T-helper 1 cell treated with Interleukin-12 subunit alpha and Interleukin-12 subunit beta and Interleukin-4 antibody, amounts not matched to agents 30 ng/mL and 1 ng/mL, for 36 hours (primary cell): Measurements from ENCODE around the gene NRCAM. TPM values are rescaled to one million over a fixed set of nuclear protein-coding genes. Genes with fewer than 3 reads are reported as not detected.

Experiments used
- intact Hi-C: fragments of 100-400 bp; cut with micrococcal nuclease; formaldehyde crosslinking; loops from one replicate; pipeline ENCODE4 v1.15.1; 2024
- total RNA-seq: library from RNA; stranded (reverse); gene quantifications from 2 replicates; pipeline ENCODE4 v1.2.3, GENCODE V29; 2022

The NRCAM gene
- total RNA-seq, 1 donor from 2014 or later: 0.12 TPM

GRCh38 chr7:108165723-108166122, 290.5 kb downstream of the NRCAM start:
- intact Hi-C loops: no loop called here

DNA sequence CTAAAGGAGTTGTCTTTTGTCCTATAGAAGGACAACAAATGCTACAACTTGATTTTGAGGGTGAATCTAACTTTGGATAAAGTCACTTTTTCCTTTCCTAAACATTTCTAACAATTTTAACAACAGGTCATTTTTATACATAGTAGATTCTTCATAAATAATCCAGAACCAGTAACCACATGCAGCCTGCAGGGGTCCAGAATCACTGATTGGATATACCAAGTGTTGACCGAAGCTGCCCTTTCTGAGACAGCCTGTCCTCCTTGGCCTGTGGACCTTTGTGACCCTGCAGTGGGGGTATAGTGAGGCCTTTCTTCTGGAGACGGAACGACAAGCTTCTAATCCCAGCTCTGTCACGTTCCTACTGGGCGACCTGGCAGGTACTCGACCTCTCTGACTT, 291.3 kb downstream of the NRCAM start:
- intact Hi-C loops: no loop called here

- intact Hi-C loops: no loop called here
These were observed 291.9 kb downstream of the NRCAM start for GRCh38 chr7:108164342-108164741.

DNA sequence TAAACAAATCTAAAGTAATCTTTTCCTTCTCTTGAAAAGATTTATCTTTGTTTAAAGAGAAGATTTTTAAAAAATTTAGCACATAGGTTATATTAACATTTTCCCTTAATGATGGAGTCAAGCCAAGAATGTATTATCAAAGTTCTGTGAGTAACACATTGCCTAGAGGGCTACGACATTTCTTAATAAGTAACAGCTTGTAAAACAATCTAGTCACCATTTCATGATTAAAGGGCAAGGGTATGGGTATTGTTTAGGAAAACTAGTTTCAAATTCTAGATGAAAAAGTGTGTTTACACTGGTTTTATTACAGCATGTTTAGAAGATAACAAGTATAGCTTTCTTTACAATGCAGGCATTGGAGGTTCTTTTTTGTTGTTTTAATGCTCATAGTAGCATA, 297.5 kb downstream of the NRCAM start:
- intact Hi-C loops: no loop called here

DNA sequence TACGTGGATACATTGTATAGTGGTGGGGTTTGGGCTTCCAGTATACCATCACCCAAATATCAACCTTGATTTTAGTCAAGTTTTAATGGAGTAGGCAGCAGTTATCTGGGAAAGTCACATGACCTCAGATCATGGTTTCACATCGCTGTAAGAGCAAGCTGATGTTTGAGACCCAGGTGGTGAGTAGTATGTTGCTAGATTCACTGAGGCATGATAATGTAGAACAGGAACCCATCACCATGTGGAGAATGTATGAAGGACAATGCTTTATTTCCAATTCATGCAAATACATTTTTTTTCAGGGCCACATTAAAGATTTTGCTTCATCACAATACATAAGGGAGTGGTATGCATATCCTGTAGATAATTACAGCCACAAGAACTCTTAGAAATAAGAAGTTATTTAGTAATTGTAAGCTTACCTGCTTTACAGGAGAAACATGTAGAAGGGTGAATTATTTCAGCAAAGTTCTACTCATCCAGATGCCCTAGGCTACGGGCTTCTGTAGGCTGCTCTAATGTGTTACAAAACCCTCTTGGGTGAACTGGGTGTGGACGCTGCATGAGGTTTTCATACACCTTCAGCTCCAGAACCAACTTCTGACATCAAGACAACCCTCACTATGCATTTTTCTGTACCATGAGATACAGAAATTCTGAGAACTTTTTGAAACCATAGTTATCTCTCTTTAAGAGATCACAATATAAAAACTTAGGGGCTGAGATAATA, 298.5 kb downstream of the NRCAM start:
- intact Hi-C loops: no loop called here

- intact Hi-C loops: no loop called here
These were observed 299.2 kb downstream of the NRCAM start for GRCh38 chr7:108156897-108157605.

GRCh38 chr7:108152198-108152597, 304.0 kb downstream of the NRCAM start:
- intact Hi-C loops: no loop called here

DNA sequence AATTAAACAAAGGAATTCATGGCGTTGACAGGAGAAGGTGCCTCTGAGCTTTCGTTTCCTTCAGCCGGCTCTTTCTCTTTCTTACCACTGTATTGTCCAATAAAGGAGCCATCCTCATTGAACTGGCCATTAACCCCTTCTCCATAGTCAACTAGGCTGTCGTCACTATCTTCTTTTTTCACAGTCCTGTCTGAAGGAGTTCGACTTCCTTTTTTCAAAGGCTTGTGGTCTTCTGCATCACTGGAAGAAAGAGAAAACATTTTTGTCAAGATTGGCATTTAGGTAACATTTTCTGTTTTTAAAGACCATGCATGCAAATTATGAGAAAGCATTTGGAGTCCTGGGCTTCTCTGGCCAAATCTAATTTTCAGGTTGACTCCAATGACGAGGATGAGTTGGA, 306.3 kb downstream of the NRCAM start:
- intact Hi-C loops: loop anchor here (5.0 to 10.0 kb wide), 2 partner anchors 225 to 1003 kb away; no protein-coding TSS in a partner anchor

DNA sequence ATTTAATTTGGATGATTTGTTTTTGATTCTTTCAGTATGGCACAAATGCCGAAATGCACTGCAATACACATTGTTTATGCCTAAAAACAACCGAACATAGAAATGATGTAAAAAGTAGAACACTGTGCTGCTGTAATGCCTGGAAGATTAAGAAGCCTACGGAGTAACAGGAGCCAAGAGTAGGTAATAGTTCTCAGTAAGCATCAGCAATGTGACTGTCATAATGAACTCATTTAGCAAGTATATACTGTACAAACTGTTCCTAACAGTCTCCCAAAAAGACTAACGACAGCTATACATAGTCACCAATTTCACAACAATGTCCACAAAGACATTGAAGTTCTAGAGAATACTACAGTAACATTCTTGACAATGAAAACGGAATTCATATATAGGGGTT, 307.1 kb downstream of the NRCAM start:
- intact Hi-C loops: loop anchor here (5.0 to 10.0 kb wide), 2 partner anchors 224 to 1002 kb away; no protein-coding TSS in a partner anchor

DNA sequence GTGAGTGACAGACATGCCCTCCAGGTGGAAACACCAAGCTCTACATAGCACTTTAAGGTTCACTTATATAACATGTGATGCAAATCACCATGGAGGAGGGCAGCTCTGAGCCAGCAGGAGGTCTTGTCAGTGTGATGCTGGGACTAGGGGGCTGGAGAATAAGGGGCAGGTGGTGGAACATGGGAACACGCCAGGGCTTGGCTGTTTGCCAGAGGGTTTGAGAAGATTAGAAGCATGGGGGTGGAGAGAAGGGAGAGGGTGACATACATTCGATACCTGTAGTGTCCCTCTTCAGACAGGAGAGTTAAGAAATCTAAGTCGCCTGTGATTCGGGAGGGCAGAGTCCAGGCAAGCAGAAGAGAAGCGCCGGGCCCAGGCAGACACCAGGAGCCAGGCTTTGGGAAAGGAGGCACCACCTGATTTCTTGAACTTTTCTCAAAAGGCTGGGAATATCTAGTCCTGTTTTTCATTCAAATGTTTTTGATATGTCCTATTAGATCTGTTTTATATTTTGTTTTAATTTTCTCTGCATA, 309.1 kb downstream of the NRCAM start:
- intact Hi-C loops: loop anchor here (2.0 to 10.0 kb wide), 3 partner anchors 222 to 1000 kb away; no protein-coding TSS in a partner anchor

DNA sequence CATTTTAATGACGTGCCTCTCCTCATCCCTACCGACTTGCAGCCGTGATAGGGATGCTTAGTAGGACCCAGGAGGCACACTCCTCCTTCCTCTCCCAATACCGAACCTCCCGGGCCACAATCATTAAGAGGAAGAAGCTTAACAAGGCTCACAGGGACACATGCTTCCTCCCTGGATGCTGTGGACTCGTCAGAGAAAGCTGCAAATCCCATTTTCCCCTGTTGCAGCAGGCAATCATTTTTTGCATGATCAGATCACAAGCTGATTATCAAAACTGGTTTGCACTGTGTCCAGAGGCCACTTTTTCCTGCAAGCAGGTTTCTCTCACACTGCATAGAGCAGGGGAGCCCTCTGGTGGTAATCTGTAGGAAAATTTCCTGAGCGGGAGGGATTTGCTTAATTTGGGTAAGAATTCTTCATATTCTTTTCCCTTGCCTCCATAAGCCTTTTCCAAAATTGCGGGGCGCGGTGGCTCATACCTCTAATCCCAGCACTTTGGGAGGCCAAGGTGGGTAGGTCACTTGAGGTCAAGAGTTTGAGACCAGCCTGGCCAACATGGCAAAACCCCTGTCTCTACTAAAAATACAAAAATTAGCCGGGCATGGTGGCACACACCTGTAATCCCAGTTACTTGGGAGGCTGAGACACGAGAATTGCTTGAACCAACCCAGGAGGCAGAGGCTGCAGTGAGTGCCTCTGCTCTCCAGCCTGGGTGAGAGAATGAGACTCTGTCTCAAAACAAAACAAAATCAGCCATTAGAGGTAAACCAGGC, 310.0 kb downstream of the NRCAM start:
- intact Hi-C loops: loop anchor here (1.0 to 10.0 kb wide), 8 partner anchors 32 to 999 kb away; partner anchors contain the start of gene DLD

- intact Hi-C loops: loop anchor here (5.0 to 10.0 kb wide), 2 partner anchors 221 to 998 kb away; no protein-coding TSS in a partner anchor
These were observed 310.8 kb downstream of the NRCAM start for GRCh38 chr7:108145401-108145800.

- intact Hi-C loops: loop anchor here (5.0 to 10.0 kb wide), 2 partner anchors 220 to 998 kb away; no protein-coding TSS in a partner anchor
These were observed 311.3 kb downstream of the NRCAM start for GRCh38 chr7:108144931-108145330.

GRCh38 chr7:108143658-108144420, 312.4 kb downstream of the NRCAM start:
- intact Hi-C loops: loop anchor here (10.0 kb wide), 1 partner anchor 219 kb away; no protein-coding TSS in a partner anchor

GRCh38 chr7:108142675-108143259, 313.5 kb downstream of the NRCAM start:
- intact Hi-C loops: loop anchor here (10.0 kb wide), 1 partner anchor 218 kb away; no protein-coding TSS in a partner anchor

DNA sequence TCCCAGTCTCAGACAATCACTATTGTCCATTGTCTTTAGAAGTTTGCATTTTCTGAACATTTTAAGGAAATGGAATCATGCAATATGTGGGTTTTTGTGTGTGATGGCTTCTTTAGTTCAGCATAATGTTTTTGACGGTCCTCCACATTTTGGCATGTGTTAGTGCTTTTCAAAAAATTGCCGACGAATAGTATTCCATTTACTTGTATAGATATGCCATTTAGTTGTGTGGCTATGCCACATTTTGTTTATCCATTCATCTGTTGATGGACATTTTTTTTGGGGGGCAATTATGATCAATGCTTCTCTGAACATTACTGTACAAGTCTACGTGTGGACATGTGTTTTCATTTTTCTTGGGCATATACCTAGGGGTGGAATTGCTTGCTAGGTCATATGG, 314.1 kb downstream of the NRCAM start:
- intact Hi-C loops: loop anchor here (10.0 kb wide), 1 partner anchor 217 kb away; no protein-coding TSS in a partner anchor

DNA sequence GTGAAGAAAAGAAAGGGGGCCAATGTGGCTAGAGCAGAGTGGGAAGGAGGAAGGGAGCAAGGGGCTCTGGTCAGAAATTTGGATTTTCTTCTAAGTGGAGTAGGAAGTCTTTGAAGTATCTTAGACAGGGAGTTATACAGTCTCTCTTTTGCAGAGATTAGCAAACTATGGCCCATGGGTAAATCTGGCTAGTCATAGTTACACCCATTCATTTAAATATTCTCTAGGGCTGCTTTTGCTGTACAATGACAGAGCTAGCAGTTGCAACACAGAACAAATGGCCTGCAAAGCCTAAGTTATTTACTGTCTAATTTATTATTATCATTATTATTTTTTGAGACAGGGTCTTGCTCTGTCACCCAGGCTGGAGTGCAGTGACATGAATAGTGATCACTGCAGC, 315.6 kb downstream of the NRCAM start:
- intact Hi-C loops: loop anchor here (10.0 kb wide), 1 partner anchor 216 kb away; no protein-coding TSS in a partner anchor

DNA sequence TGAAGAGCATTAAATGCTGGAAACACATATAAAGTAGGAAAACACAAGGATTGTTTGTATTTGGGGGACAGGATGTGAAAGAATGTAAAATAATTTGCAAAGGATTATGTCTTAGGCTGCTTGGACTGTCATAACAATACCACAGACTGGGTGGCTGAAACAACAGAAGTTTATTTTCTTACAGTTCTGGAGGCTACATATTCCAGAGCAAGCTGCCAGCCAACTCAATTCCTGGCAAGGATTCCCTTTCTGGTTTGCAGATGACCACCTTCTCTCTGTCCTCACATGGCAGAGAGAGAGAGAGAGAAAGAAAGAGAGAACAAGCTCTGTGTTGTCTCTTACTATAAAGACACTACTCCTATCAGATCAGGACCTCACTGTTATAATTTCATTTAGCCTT, 317.3 kb downstream of the NRCAM start:
- intact Hi-C loops: no loop called here

DNA sequence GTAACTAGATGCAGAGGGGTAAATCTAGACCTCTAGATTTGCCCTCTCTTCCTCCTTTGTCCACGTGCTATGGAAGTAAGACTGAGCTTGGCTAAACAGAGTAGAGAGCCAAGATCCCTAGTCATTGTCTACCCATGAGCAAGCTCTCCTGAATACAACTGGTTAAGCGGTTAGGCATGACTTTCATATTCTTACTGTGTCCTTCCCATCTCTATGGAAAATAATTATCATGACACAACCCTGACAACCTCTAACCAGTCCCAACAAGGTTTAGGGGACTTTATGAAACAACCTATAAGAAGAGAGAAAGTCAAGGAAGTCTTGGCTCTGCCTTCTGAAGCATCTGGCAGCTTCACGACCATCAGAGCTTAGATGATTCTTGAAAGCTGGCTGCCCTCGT, 318.2 kb downstream of the NRCAM start:
- intact Hi-C loops: no loop called here

GRCh38 chr7:108137040-108137439, 319.2 kb downstream of the NRCAM start:
- intact Hi-C loops: no loop called here
